Keratinocyte (primary cell): Measurements from ENCODE around the gene SOAT1.

Source experiments
- CTCF ChIP-seq, 3 experiments: IDR thresholded peaks in 1 of 3; conservative IDR thresholded peaks in 1 of 3; optimal IDR thresholded peaks in 1 of 3; 2 replicates in 2 of 3; 3 replicates in 1 of 3; pipeline versions ENCODE3 to v1.5.1; 2011; ENCODE audit warnings: low read length in 3 of 3, mild to moderate bottlenecking in 3 of 3, moderate library complexity in 2 of 3, control low read depth in 1 of 3, inconsistent platforms in 1 of 3; ENCODE audit not compliant: insufficient read depth in 2 of 3; ENCODE audit errors: extremely low read depth in 1 of 3
- EZH2 ChIP-seq: IDR thresholded peaks from one replicate; pipeline ENCODE4 v1.6.1; 2012; ENCODE audit warnings: inconsistent platforms, mild to moderate bottlenecking, low read length, moderate library complexity

GRCh38 chr1:179372160-179372559 lies 78.6 kb downstream of the SOAT1 start:
- TF ChIP-seq CTCF (optimal IDR thresholded peaks at IDR 0.05 in 1 of 3, IDR thresholded peaks at IDR 0.05 in 1 of 3, conservative IDR thresholded peaks at IDR 0.05 in 1 of 3; ENCODE audit: extremely low read depth in 1 of 3, insufficient read depth in 2 of 3, low read length in 3 of 3), result no peak
- no peak for TF ChIP-seq EZH2
